Caco-2 (cell line): ENCODE results near the gene SCIN. TPM values are rescaled to one million over a fixed set of nuclear protein-coding genes. Genes with fewer than 3 reads are reported as not detected.

ENCODE experiments used
- BruUV-seq: library from RNA; stranded (reverse); fragments of 400-500 nt; replicated peaks from 2 replicates; lab custom pipeline; 2021; lab: Mats Ljungman, UMichigan
- CTCF ChIA-PET: fragments of 300-600 bp; sonication (Branson Sonifier 250); formaldehyde crosslinking; loops from one replicate; lab custom pipeline; 2022; ENCODE audit warnings: antibody characterized with exemption; lab: Charles Lee
- POLR2A ChIA-PET: fragments of 300-600 bp; sonication (Branson Sonifier 250); formaldehyde crosslinking; loops from one replicate; lab custom pipeline; 2022; ENCODE audit warnings: antibody characterized with exemption; lab: Charles Lee
- DNase-seq, 2 experiments: peaks; one replicate each; pipeline versions ENCODE4 v3.0.0 to v3.0.0-alpha.2; 2020 to 2022
- H3K27me3 ChIP-seq: replicated peaks from 2 replicates; pipeline ENCODE4 v1.6.0; 2011; ENCODE audit warnings: low read length; ENCODE audit not compliant: control insufficient read depth, insufficient read depth
- H3K36me3 ChIP-seq: 2 replicates; pipeline ENCODE4 v1.5.1; 2011; ENCODE audit warnings: low read length; ENCODE audit not compliant: control insufficient read depth, insufficient read depth
- H3K4me1 ChIP-seq: fragments of 250-450 bp; sonication (Bioruptor Pico); 2 replicates; pipeline ENCODE4 v1.5.1; 2020; ENCODE audit warnings: mild to moderate bottlenecking
- H3K4me3 ChIP-seq: 2 replicates; pipeline ENCODE4 v1.5.1; 2011; ENCODE audit warnings: low read depth, mild to moderate bottlenecking, control low read depth, low read length
- H3K9me3 ChIP-seq: fragments of 250-450 bp; sonication (Bioruptor Pico); 2 replicates; pipeline ENCODE4 v1.5.1; 2020; ENCODE audit warnings: mild to moderate bottlenecking, moderate library complexity
- H3K27ac Mint-ChIP-seq: one replicate; pipeline ENCODE4 v1.8.0; 2022; ENCODE audit warnings: mixed read lengths; ENCODE audit not compliant: unreplicated experiment
- H3K27me3 Mint-ChIP-seq: one replicate; pipeline ENCODE4 v1.8.0; 2022; ENCODE audit warnings: mixed read lengths; ENCODE audit not compliant: insufficient read depth, unreplicated experiment
- H3K36me3 Mint-ChIP-seq: one replicate; pipeline ENCODE4 v1.8.0; 2022; ENCODE audit warnings: mild to moderate bottlenecking, mixed read lengths; ENCODE audit not compliant: insufficient read depth, unreplicated experiment
- H3K4me1 Mint-ChIP-seq: one replicate; pipeline ENCODE4 v1.8.0; 2022; ENCODE audit warnings: low read depth, mixed read lengths; ENCODE audit not compliant: unreplicated experiment
- H3K4me3 Mint-ChIP-seq: one replicate; pipeline ENCODE4 v1.8.0; 2022; ENCODE audit warnings: mild to moderate bottlenecking, moderate library complexity, mixed read lengths; ENCODE audit not compliant: unreplicated experiment
- H3K9me3 Mint-ChIP-seq: one replicate; pipeline ENCODE4 v1.8.0; 2022; ENCODE audit warnings: mixed read lengths; ENCODE audit not compliant: unreplicated experiment
- CTCF ChIP-seq, 2 experiments: fragments of 200-600 bp in 1 of 2; IDR thresholded peaks; 1 replicate in 1 of 2; 2 replicates in 1 of 2; pipeline versions ENCODE4 v1.5.1 to v1.8.0; 2011 to 2022; ENCODE audit warnings: antibody characterized with exemption in 1 of 2, control low read depth in 1 of 2, inconsistent platforms in 1 of 2, low read depth in 1 of 2, low read length in 1 of 2, mild to moderate bottlenecking in 1 of 2, moderate library complexity in 1 of 2; ENCODE audit not compliant: insufficient read depth in 1 of 2, severe bottlenecking in 1 of 2, unreplicated experiment in 1 of 2
- intact Hi-C: fragments of 100-400 bp; cut with micrococcal nuclease; formaldehyde crosslinking; loops from one replicate; pipeline ENCODE4 v1.10.0; 2022; ENCODE audit not compliant: unreplicated experiment
- total RNA-seq: library from RNA; stranded (reverse); gene quantifications from 2 replicates; pipeline ENCODE4 v1.2.3, GENCODE V29; 2022

Gene SCIN
- total RNA-seq, 1 experiment from 2014 or later: 0.39 TPM

GRCh38 chr7:12583176-12583575 lies 12.7 kb downstream of the SCIN start:
- H3K27ac Mint-ChIP-seq: no peak overlapping the region
- ChIA-PET CTCF (no interaction called here), POLR2A (no interaction called here)
- BruUV-seq: no TSS peak
- peaks cover 19% of the 10 kb centered on the region for H3K4me1 Mint-ChIP-seq
- Histone ChIP-seq H3K4me3 (no peak overlapping the region), H3K36me3 (no peaks in the 10 kb centered on the region), H3K27me3 (no peaks in the 10 kb centered on the region), H3K9me3 (no peaks in the 10 kb centered on the region), H3K4me1 (0 out of 2 replicates have a peak, but pooled peaks cover 7% of the 10 kb centered on the region)
- no peaks in the 10 kb centered on the region for H3K36me3 Mint-ChIP-seq
- intact Hi-C loops: no loop called here
- H3K4me3 Mint-ChIP-seq: no peak overlapping the region
- no peak for TF ChIP-seq CTCF (IDR thresholded peaks at IDR 0.05; ENCODE audit: insufficient read depth in 1 of 2, low read depth in 1 of 2, low read length in 1 of 2, severe bottlenecking in 1 of 2, unreplicated experiment in 1 of 2)
- H3K27me3 Mint-ChIP-seq: peaks cover 9% of the 10 kb centered on the region
- no peak for DNase-seq
- H3K9me3 Mint-ChIP-seq: no peaks in the 10 kb centered on the region

- Mint-ChIP-seq H3K4me3 (no peak overlapping the region), H3K36me3 (no peaks in the 10 kb centered on the region), H3K9me3 (no peaks in the 10 kb centered on the region), H3K27me3 (peaks cover 7% of the 10 kb centered on the region), H3K4me1 (peaks cover 19% of the 10 kb centered on the region), H3K27ac (no peak overlapping the region)
- intact Hi-C loops: no loop called here
- Histone ChIP-seq H3K9me3 (no peaks in the 10 kb centered on the region), H3K27me3 (no peaks in the 10 kb centered on the region), H3K36me3 (no peaks in the 10 kb centered on the region), H3K4me1 (0 out of 2 replicates have a peak, but pooled peaks cover 7% of the 10 kb centered on the region), H3K4me3 (no peak overlapping the region)
- BruUV-seq: no TSS peak
- no peak for DNase-seq
- POLR2A ChIA-PET: no interaction called here
- TF ChIP-seq CTCF (IDR thresholded peaks at IDR 0.05; ENCODE audit: insufficient read depth in 1 of 2, low read depth in 1 of 2, low read length in 1 of 2, severe bottlenecking in 1 of 2, unreplicated experiment in 1 of 2): no peak
- CTCF ChIA-PET: no interaction called here
These were observed 13.4 kb downstream of the SCIN start for GRCh38 chr7:12583922-12584321.

GRCh38 chr7:12584930-12585329 lies 14.4 kb downstream of the SCIN start:
- TF ChIP-seq CTCF (IDR thresholded peaks at IDR 0.05; ENCODE audit: insufficient read depth in 1 of 2, low read depth in 1 of 2, low read length in 1 of 2, severe bottlenecking in 1 of 2, unreplicated experiment in 1 of 2): no peak
- Histone ChIP-seq H3K27me3 (no peaks in the 10 kb centered on the region), H3K4me3 (no peak overlapping the region), H3K9me3 (no peaks in the 10 kb centered on the region), H3K4me1 (0 out of 2 replicates have a peak, but pooled peaks cover 7% of the 10 kb centered on the region), H3K36me3 (no peaks in the 10 kb centered on the region)
- no TSS peak for BruUV-seq
- peaks cover 5% of the 10 kb centered on the region for H3K27me3 Mint-ChIP-seq
- ChIA-PET POLR2A (no interaction called here), CTCF (no interaction called here)
- intact Hi-C loops: no loop called here
- no peaks in the 10 kb centered on the region for H3K9me3 Mint-ChIP-seq
- DNase-seq: no peak
- H3K27ac Mint-ChIP-seq: no peak overlapping the region
- H3K4me1 Mint-ChIP-seq: peaks cover 19% of the 10 kb centered on the region
- H3K4me3 Mint-ChIP-seq: no peak overlapping the region
- H3K36me3 Mint-ChIP-seq: no peaks in the 10 kb centered on the region
